HG03457 (cell line): ENCODE measurements around the gene KCNE4.

Experiments used
- ATAC-seq: cut with Tn5 transposase; IDR thresholded peaks from one replicate; pipeline ENCODE4 v1.9.1; 2021; ENCODE audit warnings: moderate number of reproducible peaks; ENCODE audit not compliant: unreplicated experiment

KCNE4 gene

GRCh38 chr2:223082706-223083105 lies 30.7 kb downstream of the KCNE4 start:
- ATAC-seq, result no peak

GRCh38 chr2:223083402-223084070 lies 31.5 kb downstream of the KCNE4 start:
- no peak for ATAC-seq

- ATAC-seq, result no peak
These were observed 32.9 kb downstream of the KCNE4 start for GRCh38 chr2:223084873-223085272.

- ATAC-seq, result no peak
These were observed 34.5 kb downstream of the KCNE4 start for GRCh38 chr2:223086370-223086981.

GRCh38 chr2:223087466-223087865 lies 35.5 kb downstream of the KCNE4 start:
- ATAC-seq, result no peak

GRCh38 chr2:223088866-223089265 lies 36.9 kb downstream of the KCNE4 start:
- no peak for ATAC-seq

- ATAC-seq, result no peak
These were observed 38.0 kb downstream of the KCNE4 start for GRCh38 chr2:223090039-223090438.

GRCh38 chr2:223090540-223091235 lies 38.7 kb downstream of the KCNE4 start:
- ATAC-seq, result no peak

GRCh38 chr2:223092667-223093066 lies 40.7 kb downstream of the KCNE4 start:
- no peak for ATAC-seq

GRCh38 chr2:223093436-223094241 lies 41.6 kb downstream of the KCNE4 start:
- ATAC-seq, result no peak

- ATAC-seq, result no peak
These were observed 43.2 kb downstream of the KCNE4 start for GRCh38 chr2:223095207-223095606.

GRCh38 chr2:223096235-223096970 lies 44.4 kb downstream of the KCNE4 start:
- ATAC-seq, result no peak

- ATAC-seq, result no peak
These were observed 45.9 kb downstream of the KCNE4 start for GRCh38 chr2:223097888-223098383.

- ATAC-seq, result no peak
These were observed 47.6 kb downstream of the KCNE4 start for GRCh38 chr2:223099561-223099960.

GRCh38 chr2:223100061-223100511 lies 48.1 kb downstream of the KCNE4 start:
- no peak for ATAC-seq

GRCh38 chr2:223101340-223102039 lies 49.5 kb downstream of the KCNE4 start:
- peak; percentile 90 for ATAC-seq

GRCh38 chr2:223102040-223102400 lies 50.0 kb downstream of the KCNE4 start:
- ATAC-seq, result no peak

- ATAC-seq, result no peak
These were observed 50.5 kb downstream of the KCNE4 start for GRCh38 chr2:223102450-223102849.

GRCh38 chr2:223104336-223105132 lies 52.5 kb downstream of the KCNE4 start:
- ATAC-seq, result no peak
